GM18858 (cell line): ENCODE measurements around the gene CNTNAP2.
"Not testable (repeated sequence)": the region's sequence is repeated elsewhere in the genome, so short reads cannot be mapped to it uniquely, and the experiment has no call there.

Source experiments
- ATAC-seq: cut with Tn5 transposase; IDR thresholded peaks from one replicate; pipeline ENCODE4 v1.9.1; 2021; ENCODE audit not compliant: unreplicated experiment

CNTNAP2 gene

DNA sequence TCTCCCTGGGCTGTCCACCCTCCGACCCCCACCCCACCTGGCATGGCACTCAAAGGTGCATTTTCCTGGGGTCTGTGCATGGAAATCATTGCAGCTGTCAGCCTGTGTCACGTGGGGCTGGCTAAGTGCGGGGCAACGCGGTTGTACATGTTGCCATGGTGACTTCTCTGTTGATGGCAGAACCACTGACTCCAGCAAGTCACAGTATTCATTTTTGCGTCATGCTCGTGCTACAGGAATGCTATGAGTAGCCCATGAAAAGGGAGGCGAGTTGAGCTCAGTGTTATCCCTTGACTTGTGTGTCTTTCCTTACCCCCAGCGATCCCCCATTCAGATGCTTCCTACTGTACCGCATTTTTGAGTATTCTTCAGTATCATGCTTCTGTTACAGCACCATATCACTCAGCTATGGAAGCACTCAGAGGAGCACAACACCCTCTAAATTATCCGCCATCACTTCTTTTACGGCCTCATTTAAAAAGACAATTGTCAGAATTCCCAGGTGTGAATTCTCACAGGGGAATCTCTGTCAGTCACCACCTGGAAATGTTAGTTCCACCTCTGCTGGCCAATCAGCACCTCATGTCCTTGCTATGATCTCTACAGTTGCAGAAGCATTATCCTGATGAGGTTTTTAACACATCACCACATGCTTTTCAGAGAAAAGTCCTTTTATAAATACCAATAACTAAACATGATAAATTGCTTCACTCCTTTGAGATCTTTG is 2279.6 kb downstream of the CNTNAP2 start:
- ATAC-seq, result no peak

DNA sequence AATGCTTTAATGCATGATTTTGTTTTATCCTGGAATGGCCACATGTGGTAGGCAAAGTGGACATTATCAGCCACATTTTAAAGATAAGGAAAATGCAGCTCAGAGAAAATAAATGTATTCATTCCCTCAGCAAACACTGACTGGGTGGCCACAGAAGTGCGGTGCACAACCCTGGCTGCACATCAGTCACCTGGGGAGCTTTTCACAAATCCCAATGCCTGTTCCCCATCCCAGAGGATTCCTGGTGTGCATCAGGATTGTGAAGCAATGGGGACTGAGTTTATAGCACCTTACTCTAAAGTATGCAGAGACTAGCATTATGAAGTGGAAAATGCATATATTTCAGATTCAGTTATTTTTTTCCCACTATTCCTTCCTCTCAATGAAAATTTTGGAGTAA is 2280.5 kb downstream of the CNTNAP2 start:
- no peak for ATAC-seq

GRCh38 chr7:148397551-148397950 is 2280.9 kb downstream of the CNTNAP2 start:
- no peak for ATAC-seq

GRCh38 chr7:148397985-148398384 is 2281.4 kb downstream of the CNTNAP2 start:
- ATAC-seq, result no peak

DNA sequence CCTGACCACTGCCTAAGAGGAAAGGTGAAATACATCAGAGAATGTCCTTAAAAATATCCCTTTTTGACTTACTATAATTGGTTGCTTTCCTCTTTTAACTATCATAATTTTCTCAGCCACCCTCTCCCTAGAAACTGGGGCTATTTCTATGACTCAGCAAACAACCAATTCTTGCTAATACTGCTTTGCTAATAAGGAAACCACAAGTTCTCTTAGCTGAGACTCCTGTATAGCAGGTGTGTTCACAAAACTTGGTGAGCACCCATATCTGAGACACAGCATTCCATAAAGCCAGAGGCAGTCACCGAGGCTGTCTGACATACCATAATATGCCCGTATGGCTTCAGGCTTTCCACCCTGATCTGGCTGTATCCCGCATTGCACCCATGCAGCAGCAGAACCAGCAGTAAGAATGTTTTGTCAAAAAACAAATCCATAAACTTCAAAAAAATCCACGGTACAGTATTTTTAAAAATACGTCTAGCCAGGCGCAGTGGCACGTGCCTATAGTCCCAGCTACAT is 2282.3 kb downstream of the CNTNAP2 start:
- ATAC-seq, result peak; percentile 80

DNA sequence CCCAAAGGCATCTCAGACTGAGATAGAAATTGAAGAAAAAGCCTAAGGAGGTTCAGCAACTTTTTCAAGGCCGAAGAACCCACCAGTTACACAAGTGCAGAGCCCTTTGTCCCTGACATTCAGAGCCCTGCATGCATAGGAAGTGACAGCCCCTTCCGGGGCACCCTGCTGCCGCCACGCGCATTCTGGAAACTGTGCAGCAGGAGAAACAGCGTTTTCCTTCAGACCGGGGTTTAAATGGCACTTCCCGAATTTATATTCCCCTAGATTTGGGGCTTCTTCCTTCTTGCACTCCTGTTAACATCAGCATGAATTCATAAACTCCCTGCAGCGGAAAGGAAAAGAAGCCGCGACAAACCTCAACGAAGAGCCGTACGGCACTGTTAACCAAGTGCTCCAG is 2283.5 kb downstream of the CNTNAP2 start:
- no peak for ATAC-seq

DNA sequence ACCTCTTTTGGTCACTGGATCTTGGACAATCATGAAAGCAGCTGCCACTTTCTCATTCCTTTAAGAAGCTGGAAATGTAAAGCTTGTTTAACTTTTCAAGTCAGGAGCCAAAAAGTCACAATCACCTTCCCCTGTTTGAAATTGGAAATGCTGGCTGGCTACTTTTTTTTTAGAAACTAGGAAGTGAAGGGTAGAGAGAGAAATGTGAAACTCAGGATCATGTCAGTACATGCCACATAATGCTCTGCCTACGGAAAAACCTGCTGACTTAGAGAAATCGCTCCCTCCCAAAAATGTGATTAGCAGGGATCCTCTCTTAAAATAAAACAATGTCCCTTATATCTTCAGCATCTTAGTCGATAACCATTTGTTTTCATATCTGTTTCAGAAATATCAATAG is 2285.6 kb downstream of the CNTNAP2 start:
- no peak for ATAC-seq

DNA sequence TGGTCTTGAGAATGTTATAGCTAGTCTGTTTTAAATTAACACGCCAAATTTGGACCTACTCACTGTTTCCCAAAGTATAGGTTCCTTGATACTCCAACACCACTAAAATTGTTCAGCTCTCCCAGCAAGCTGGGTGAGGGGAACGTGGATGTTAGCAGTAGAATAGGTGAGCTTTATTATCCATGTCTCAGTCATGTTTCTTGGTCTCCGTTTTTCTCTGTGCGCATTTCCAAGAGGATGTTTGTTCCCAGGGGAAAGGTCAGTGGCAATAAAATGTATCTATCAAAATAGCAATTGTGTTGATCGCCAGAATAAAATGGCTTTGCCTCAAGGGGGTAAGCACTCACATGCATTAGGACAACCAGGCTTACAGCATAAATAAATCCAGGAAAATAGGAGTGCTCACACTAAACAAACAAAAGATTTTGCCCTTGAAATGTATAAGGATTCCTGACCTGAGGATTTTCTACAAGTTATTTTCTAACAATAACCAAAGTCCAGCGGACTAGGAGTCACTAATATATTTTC is 2286.9 kb downstream of the CNTNAP2 start:
- ATAC-seq, result no peak

GRCh38 chr7:148408307-148408706 is 2291.7 kb downstream of the CNTNAP2 start:
- ATAC-seq, result no peak

- no peak for ATAC-seq
Observed at GRCh38 chr7:148410905-148411304, 2294.3 kb downstream of the CNTNAP2 start.

DNA sequence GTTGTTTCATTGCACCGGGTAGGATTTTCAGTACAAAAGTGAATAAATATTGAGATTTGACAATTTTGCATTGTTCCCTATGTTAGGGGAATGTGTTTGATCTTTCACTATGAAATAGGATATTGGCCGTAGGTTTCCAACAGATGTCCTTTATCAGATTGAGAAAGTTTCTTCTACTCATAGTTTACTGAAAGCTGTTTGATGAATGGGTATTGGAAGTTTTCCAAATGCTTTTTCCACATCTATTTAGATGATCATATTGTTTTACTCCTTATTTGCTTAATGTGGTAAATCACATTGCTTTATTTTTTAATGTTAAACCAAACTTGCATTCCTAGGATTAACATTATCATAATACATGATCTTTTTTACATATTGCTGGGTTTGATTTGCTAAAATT is 2296.1 kb downstream of the CNTNAP2 start:
- no peak for ATAC-seq

DNA sequence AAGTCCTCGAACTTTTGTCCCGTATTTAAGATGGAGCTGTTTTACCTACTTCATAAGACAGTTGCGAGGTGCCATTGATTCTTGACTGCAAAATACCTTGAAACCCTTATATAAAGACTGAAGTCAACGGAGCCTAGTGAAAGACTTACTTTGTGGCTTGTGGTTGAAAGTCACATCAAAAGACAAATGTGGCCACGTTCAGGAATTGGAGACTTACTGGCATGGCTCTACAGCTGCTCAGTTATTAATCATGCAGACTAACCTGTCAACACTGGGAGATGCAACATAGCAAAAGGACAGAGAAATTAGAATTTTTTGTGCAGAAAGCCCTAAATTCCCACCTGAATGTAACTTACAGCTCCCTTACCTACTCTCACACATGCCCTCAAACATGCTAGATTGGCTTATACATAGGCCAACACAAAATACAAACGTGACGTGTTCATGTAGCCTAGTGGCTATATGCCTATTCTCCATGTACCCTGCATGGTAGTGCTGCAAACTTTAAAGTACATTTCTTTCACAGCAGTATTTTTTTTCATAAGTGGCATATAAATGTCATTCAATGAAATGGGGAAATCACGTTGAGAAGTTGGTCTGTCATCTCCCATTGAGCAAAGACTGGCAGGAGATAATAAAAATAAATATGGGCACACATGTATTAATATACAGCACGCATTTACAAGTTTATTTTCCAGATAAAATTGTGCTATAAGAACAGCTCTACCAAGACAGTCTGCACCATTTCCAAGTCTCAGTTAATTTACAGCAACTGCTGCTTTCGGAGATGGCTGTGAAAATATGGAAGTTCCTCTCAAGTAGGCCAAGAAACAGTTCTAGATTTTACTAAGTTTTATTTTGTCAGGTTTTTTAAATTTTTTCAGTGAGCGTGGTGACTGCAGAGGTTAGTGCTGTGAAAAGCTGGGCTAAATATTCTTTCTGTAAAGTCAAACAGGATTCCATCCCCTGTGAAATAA is 2303.5 kb downstream of the CNTNAP2 start:
- peak; percentile 78 for ATAC-seq

DNA sequence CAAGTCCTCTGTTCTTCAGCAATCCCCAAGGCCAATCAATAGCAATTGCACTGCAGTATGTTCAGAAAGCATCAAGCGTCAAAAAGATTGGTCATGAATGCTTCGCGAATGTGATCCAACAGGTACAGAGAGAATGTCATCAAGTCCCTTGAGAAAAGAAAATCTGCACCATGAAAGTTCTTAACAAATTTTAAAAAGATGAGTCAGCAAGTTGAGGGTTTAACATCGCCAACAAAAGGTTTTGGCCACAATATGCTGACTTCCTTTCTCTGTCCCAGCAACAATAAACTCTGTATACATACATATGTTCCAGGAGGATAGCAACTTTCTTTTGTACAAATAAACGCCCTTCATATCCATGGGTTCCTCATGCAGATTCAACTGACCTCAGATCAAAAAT is 2305.4 kb downstream of the CNTNAP2 start:
- no peak for ATAC-seq

GRCh38 chr7:148426393-148426792 is 2309.8 kb downstream of the CNTNAP2 start:
- ATAC-seq, result not testable (repeated sequence)

- not testable (repeated sequence) for ATAC-seq
Observed at GRCh38 chr7:148430690-148431089, 2314.1 kb downstream of the CNTNAP2 start.

DNA sequence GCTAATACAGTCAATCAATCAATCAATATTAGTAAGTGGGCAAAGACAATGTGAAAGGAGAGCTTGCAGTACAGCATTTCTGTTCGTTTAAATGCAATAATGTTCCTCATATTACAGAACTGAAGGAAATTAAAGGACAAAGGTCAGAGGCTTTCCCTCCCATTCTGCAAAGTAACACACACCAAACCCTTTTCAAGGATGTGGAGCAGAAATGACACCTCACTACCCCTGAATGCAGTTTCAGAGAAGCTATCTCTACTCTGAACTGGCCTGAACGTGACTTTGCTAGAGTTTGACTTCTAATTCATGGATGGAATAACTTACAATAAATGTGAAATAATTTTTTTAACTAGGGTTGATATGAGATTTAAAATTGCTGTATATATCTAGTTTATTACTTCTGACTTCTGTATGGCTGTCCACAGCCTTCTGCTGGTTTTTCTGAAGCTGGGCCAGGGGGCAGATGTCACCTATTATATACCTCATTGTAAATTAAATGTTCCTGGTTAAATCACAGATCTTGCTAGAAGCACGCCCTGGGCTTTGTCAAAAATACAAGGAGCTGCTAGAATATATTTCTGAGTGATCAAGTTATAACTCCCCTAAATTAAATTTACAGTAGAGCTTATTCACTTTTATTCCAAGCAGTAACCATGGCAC is 2317.1 kb downstream of the CNTNAP2 start:
- no peak for ATAC-seq

DNA sequence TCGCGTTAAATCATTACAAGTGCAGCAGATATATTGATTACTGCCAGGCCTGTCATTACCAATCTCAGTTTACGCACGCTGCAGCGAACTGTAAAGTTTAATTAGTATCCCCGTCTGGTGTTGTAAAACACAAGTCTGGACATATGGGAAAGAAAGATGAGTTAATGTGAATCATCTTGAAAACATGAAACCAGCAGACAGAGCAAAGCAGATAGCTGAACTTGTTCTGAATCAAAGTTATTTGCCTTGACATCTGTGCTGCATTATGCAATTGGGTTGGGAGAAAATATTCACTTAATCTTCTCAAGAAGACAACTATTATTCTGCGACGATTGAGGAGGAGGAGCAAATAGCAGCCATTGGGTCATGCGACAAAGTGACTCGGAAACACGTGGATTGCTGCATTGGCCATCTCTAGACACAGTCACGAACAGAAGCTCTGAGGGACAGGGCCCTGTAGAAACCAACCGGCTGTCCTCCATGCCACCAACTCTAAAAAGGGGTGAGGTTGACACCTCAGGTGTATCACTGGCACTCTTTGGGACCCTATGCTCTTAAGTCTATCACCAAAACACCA is 2317.7 kb downstream of the CNTNAP2 start:
- no peak for ATAC-seq

DNA sequence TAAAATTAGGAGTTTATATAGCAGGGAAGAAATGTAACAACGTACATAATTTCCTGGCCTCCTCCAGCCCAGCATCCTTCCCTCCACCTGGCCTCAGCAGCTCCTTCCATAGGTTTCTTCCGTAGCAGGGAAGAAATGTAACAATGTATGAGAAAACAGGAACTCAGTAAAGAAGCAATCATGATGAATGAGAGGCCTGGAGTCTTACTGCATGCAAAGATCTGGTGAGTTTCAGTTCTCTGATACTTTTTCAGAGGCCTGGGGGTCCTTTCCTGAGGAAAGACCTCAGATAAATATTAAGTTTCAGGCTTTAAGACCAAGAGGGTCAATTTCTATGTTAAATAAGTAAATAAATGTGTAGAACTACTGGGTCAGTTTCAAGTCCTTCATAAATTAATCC is 2318.3 kb downstream of the CNTNAP2 start:
- ATAC-seq, result no peak

- ATAC-seq, result no peak
Observed at GRCh38 chr7:148435715-148436114, 2319.1 kb downstream of the CNTNAP2 start.

- no peak for ATAC-seq
Observed at GRCh38 chr7:148436135-148436534, 2319.5 kb downstream of the CNTNAP2 start.

GRCh38 chr7:148436571-148436970 is 2320.0 kb downstream of the CNTNAP2 start:
- no peak for ATAC-seq
